Measurements from ENCODE around the gene CDH13. TPM values are rescaled to one million over a fixed set of nuclear protein-coding genes. Genes with fewer than 3 reads are reported as not detected.

CDH13 gene
- total RNA-seq = not detected in 2 replicates

DNA sequence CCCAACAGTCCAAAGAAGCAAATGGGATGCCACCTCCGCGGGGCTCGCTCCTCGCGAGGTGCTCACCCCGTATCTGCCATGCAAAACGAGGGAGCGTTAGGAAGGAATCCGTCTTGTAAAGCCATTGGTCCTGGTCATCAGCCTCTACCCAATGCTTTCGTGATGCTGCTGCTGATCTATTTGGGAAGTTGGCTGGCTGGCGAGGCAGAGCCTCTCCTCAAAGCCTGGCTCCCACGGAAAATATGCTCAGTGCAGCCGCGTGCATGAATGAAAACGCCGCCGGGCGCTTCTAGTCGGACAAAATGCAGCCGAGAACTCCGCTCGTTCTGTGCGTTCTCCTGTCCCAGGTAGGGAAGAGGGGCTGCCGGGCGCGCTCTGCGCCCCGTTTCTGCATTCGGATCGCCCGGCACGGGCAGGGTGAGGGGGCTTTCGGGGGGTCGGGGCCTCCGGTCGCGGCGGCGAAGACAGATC, at the start of gene CDH13:
TSS of gene CDH13 (plus strand) at position 179 of the 471 bp plus-strand sequence.
- intact Hi-C loops (cut with micrococcal nuclease) = no loop called here

DNA sequence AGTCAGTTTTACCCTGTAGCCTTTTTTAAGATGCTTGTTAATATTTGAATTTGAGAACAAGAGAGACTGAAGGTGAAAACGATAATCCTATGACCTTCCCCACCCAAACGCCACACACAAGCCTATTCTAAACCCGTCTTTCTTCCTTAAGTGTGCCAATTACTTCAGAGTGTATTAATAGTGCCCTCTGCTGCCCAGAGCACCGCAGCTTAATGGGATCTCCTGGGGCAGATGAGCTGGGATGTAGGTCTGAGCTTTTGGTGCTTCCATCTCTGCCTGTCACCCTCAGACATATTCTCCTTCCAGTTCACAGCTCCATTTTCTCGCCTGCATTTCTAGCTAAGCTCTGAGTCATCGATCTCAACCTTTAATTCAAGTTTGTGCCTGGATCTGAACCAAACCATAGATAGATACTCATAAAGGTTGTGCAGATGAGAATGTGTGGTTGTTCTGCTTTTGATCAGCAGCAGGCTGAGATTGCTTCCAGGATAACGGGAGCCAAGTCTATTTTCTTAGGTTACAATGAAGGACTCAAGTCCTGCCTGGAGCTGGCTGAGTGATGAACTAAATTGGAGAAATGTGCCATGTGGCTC, 46.4 kb upstream of the CDH13 start:
- intact Hi-C loops (cut with micrococcal nuclease) = no loop called here

GRCh38 chr16:82582975-82583374, 43.8 kb upstream of the CDH13 start:
- intact Hi-C loops (cut with micrococcal nuclease) = no loop called here

GRCh38 chr16:82583422-82583821, 43.3 kb upstream of the CDH13 start:
- intact Hi-C loops (cut with micrococcal nuclease) = no loop called here

DNA sequence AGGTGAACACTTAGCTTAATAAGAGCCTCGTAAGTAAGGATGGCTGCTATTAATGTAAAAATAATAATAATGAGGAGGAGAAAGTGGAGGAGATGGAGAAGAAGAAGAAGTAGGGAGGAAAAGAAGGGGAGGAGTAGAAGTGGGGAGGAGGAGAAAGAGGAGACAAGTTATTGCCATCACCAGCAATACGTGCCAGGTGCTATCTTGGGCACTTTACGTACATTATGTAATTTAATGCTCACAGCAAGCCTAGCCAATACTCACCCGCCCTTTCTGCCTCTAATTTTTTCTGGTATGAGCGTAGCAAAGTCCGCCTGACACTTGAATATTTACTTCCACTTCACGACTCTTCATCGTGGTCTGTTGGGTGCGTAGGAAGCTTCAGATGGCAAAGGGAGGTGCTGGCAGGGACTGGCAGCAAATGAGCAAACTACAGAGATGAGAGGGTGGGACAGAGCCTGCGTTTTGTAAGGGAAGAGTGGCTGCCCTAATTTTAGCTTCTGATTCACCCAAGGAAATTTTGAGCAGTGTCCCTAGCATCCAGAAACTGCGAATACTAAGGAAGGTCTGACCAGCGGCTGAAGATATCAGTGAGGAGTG, 42.1 kb upstream of the CDH13 start:
- intact Hi-C loops (cut with micrococcal nuclease) = no loop called here

DNA sequence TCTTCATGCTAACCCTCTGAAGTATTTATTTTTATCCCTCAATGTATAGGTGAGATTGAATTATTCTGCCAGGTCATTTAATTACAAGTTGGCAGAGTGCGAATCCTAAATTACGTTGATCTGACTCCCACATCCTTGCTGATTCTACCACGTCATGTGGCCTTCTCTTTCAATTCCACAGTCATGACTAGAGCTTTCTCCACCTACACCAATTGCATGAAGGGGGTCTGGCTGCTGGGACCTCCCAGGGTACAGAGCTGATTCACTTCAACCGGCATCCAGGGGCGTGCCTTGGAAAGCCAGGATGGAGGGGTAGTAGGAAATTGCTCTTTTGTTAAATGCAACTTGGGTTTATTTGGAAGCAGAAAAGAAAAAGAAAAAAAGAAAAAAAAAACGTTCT, 41.1 kb upstream of the CDH13 start:
- intact Hi-C loops (cut with micrococcal nuclease) = no loop called here

GRCh38 chr16:82586130-82586529, 40.6 kb upstream of the CDH13 start:
- intact Hi-C loops (cut with micrococcal nuclease) = no loop called here

- intact Hi-C loops (cut with micrococcal nuclease) = no loop called here
These were observed 39.5 kb upstream of the CDH13 start for GRCh38 chr16:82587289-82587688.

DNA sequence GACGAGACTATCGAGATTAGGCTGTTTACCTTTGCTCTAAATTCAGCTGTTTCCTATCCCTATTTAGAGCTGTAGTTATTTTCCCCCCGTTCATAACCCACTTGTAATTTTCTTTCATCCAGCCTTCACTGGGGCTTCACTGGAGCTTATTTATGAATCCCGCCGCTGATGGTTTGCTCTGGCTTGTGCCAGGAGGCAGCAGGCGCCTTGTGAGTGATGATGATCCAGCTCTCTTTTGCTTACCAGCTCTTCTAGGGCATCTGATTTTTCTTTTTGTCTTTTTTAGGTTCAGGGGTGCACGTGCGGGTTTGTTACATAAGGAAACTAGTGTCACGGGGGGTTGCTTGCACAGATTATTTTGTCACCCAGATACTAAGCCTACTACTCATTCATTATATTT, 37.4 kb upstream of the CDH13 start:
- intact Hi-C loops (cut with micrococcal nuclease) = no loop called here

- intact Hi-C loops (cut with micrococcal nuclease) = no loop called here
These were observed 32.7 kb upstream of the CDH13 start for GRCh38 chr16:82594114-82594513.

GRCh38 chr16:82598771-82599170, 28.0 kb upstream of the CDH13 start:
- intact Hi-C loops (cut with micrococcal nuclease) = no loop called here

- intact Hi-C loops (cut with micrococcal nuclease) = no loop called here
These were observed 24.7 kb upstream of the CDH13 start for GRCh38 chr16:82601989-82602640.

DNA sequence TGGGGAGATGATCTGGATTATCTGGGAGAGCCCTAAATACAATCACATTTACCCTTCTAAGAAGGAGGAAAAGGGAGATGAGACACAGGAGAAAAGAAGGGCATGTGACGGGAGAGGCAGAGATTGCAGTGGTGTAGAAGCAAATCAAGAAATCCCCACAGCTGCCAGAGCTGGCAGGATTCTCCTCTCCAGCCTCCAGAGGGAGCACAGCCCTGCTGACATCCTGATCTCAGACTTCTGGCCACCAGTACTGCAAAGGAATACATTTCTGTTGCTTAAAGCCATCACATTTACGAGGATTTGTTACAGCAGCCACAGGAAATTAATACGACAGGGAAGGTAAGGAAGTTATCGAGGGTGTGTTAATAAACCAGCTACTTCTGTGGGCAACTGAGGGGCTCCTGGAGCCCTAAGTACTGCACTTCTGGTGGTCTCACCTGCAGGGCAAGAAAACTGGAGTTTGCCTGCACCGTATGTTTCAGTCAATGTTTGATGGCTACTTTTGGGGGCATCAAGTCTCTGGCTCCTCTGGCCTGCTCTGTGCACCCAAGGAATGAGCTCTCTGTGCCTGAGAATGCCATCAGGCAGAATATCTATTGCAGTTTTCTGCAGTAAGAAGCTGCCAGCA, 22.9 kb upstream of the CDH13 start:
- intact Hi-C loops (cut with micrococcal nuclease) = no loop called here

- intact Hi-C loops (cut with micrococcal nuclease) = no loop called here
These were observed 21.7 kb upstream of the CDH13 start for GRCh38 chr16:82605076-82605475.

DNA sequence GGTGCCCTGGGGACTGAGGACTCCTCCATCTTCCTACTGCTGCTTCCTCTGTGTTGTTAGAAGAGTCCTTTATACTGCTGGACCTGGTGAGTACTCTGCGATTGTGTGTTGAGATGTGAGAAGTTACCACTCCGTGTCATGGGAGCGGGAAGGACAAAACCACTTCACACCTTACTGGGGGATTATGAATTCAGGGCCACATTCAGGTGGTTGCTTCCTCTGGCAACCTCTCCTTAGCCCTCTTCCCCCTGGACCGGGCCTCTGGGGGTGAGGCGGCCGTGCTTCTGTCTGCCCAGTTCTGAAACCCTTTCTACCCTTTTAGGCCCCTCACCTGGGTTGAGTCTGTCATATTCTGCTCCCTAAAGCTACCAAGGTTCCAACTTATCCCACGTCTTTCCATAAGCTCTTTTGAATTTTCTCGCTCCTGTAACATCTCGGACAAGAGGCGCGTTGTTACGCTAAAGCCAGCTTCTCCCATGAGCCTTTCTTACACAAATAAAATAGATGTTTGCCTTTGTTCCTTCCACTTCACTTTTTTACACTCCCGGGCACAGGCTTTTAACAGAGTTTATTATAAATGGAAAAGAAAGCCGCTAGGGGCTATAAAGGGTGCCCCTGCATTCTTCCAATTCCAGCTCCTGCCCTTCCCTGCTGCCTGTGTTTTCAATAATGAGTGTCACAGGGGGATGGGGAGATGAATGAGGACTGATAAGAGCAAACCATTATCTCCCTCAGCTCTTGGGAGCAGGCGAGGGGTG, 20.7 kb upstream of the CDH13 start:
- intact Hi-C loops (cut with micrococcal nuclease) = no loop called here

DNA sequence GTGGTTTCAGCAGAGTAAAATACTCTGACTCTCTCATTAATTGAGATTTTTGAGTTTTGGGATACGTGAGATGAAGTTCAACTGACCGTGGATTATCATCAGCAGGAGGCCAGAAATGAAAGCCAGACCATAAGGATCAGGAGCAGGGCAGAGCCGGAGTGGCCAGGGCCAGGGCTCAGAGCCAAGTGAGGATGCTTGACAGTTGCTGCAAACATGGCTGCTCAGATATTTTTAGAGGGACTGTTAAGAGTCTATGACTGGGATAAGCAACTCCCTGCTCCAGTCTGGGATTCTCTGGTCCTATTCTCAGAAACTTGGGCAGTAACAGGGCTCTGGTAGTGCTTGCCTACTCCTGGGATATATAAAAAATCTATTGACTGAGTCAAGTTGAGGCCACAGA, 17.6 kb upstream of the CDH13 start:
- intact Hi-C loops (cut with micrococcal nuclease) = no loop called here

GRCh38 chr16:82612263-82612662, 14.5 kb upstream of the CDH13 start:
- intact Hi-C loops (cut with micrococcal nuclease) = no loop called here

DNA sequence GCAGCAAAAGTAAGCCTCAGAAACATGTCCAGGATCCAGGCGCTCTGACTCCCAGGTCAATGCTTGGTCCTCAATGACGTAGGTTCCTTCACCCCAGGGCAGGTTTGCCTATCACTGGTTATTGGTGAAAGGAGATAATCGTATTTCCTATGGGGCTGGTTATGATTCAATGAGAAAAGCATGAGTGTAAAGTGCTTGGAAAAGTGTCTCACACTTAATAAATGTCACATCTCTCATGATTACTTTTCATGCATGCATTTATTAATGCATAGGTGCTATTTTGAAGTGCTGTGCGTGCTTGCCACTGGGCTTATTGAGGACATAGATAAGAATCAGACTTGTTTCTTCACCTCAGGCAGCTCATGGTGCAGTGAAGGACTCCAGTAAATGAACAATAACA, 10.4 kb upstream of the CDH13 start:
- intact Hi-C loops (cut with micrococcal nuclease) = no loop called here

DNA sequence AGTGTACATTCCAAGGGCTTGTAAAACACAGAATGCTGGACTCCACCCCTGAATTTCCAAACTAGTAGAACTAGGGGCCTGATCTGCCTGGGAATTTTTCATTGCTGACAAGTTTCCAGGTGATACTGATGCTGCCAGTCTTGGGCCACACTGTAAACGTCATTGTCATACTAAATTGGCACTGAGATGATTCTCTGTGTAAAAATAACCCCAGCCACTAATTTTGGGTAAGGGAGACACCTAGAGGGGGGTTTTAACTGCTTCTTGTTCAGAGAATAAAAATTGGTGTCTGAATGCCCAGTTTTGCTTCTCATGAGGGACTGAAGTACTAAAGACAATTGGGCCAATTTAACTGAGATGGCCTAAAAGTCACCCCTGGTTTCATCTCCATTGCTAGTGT, 5.0 kb upstream of the CDH13 start:
- intact Hi-C loops (cut with micrococcal nuclease) = no loop called here

DNA sequence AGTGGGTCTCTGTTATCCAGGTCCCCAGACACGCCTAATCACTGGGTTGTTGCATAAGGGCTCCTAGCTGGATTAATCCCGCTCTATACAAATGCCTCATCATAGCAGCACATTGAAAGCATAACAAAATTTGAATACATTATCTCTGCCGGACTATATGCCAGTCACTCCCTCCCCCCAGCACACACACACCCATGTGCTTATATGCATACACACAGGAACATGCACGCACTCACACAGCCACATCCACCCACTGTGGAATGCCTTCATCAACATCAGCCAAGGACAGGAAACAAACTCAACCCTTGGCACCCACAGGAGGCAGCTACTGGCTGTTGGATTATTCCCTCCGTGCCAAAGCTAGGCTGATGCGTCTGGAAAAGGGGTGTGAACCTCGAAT, 3.5 kb upstream of the CDH13 start:
- intact Hi-C loops (cut with micrococcal nuclease) = no loop called here

GRCh38 chr16:82625066-82625968, 1.5 kb upstream of the CDH13 start:
- intact Hi-C loops (cut with micrococcal nuclease) = no loop called here
